ENCODE data around the gene COL26A1. TPM values are rescaled to one million over a fixed set of nuclear protein-coding genes. Genes with fewer than 3 reads are reported as not detected.

The COL26A1 gene
- total RNA-seq, 1 donor from 2014 or later, result 0.58 TPM

- Histone ChIP-seq H3K4me3 (no peak overlapping the region), H3K36me3 (no peaks in the 10 kb centered on the region), H3K9me3 (no peaks in the 10 kb centered on the region), H3K27me3 (no peaks in the 10 kb centered on the region), H3K4me1 (no peaks in the 10 kb centered on the region), H3K27ac (no peak overlapping the region)
- DNase-seq (no peak), ATAC-seq (no peak)
- intact Hi-C loops (cut with DNase I), result no loop called here
- TF ChIP-seq CTCF (IDR thresholded peaks at IDR 0.05), result no peak
Measured at GRCh38 chr7:101450064-101450463, 87.4 kb downstream of the COL26A1 start.

- ATAC-seq, result no peak
- TF ChIP-seq CTCF (IDR thresholded peaks at IDR 0.05), result no peak
- Histone ChIP-seq H3K4me1 (no peaks in the 10 kb centered on the region), H3K27ac (no peak overlapping the region), H3K27me3 (no peaks in the 10 kb centered on the region), H3K36me3 (no peaks in the 10 kb centered on the region), H3K4me3 (no peak overlapping the region), H3K9me3 (no peaks in the 10 kb centered on the region)
- intact Hi-C loops (cut with DNase I), result no loop called here
- no peak for DNase-seq
Measured at GRCh38 chr7:101453617-101454016, 90.9 kb downstream of the COL26A1 start.

DNA sequence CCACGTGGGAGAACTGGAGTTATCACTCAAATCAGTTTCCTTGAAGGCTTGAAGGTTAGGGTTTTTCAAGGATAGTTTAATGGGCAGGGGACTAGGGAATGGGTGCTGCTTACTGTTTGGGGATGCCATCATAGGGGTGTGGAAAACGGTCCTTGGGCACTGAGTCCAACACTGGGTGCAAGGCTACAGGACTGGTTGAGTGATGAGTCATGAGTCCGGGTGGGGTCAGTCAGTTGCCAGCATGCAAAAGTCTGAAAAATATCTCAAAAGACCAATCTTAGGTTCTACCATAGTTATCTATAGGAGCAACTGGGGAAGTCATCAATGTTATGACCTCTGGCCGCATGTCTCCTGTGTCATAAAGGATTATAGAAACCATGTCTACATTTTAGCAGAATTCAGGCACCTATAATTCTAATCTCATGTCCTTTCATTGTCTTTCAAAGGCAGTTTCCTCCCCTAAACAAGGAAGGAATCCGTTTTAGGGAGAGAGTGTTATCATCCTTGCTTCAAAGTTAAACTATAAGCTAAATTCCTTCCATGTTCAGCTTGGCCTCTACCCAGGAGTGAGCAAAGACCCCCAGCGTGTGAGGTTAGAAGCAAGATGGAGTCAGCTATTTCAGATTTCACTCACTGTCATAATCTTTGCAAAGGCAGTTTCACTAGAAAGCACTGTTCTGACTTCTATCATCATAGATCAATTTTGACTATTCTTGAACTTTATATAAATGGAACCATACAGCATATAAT lies 94.5 kb downstream of the COL26A1 start:
- H3K9me3 ChIP-seq, result no peaks in the 10 kb centered on the region
- H3K4me1 ChIP-seq, result no peaks in the 10 kb centered on the region
- H3K27ac ChIP-seq, result no peak overlapping the region
- H3K27me3 ChIP-seq, result no peaks in the 10 kb centered on the region
- no peaks in the 10 kb centered on the region for H3K36me3 ChIP-seq
- no peak for TF ChIP-seq CTCF (IDR thresholded peaks at IDR 0.05)
- ATAC-seq, result no peak
- intact Hi-C loops (cut with DNase I), result no loop called here
- no peak for DNase-seq
- H3K4me3 ChIP-seq, result no peak overlapping the region

- ATAC-seq (no peak), DNase-seq (no peak)
- Histone ChIP-seq H3K4me1 (no peaks in the 10 kb centered on the region), H3K36me3 (no peaks in the 10 kb centered on the region), H3K4me3 (no peak overlapping the region), H3K27me3 (no peaks in the 10 kb centered on the region), H3K9me3 (no peaks in the 10 kb centered on the region), H3K27ac (no peak overlapping the region)
- intact Hi-C loops (cut with DNase I), result no loop called here
- no peak for TF ChIP-seq CTCF (IDR thresholded peaks at IDR 0.05)
Measured at GRCh38 chr7:101465131-101465530, 102.5 kb downstream of the COL26A1 start.

- H3K9me3 ChIP-seq, result no peaks in the 10 kb centered on the region
- no peak for TF ChIP-seq CTCF (IDR thresholded peaks at IDR 0.05)
- no peaks in the 10 kb centered on the region for H3K4me1 ChIP-seq
- H3K27ac ChIP-seq, result no peak overlapping the region
- ATAC-seq (no peak), DNase-seq (no peak)
- no peak overlapping the region for H3K4me3 ChIP-seq
- intact Hi-C loops (cut with DNase I), result no loop called here
- H3K27me3 ChIP-seq, result no peaks in the 10 kb centered on the region
- no peaks in the 10 kb centered on the region for H3K36me3 ChIP-seq
Measured at GRCh38 chr7:101465576-101466196, 103.0 kb downstream of the COL26A1 start.
